A549 (cell line): ENCODE data around the gene CABP4.

Experiments
- CEBPB ChIP-seq, 2 experiments: fragments of >200 bp in 1 of 2; sonication (Bioruptor Twin) in 1 of 2; formaldehyde crosslinking in 1 of 2; IDR thresholded peaks; 2 replicates each; pipeline ENCODE4 v1.6.1; 2012 to 2016
- CHD2 ChIP-seq: fragments of 150-350 bp; IDR thresholded peaks from 2 replicates; pipeline ENCODE4 v1.6.1; 2014; ENCODE audit warnings: low read length; ENCODE audit not compliant: partially characterized antibody
- CTCF ChIP-seq: fragments of >200 bp; sonication (Bioruptor Twin); formaldehyde crosslinking; IDR thresholded peaks from 3 replicates; pipeline ENCODE4 v1.5.1; 2016
- EHMT2 ChIP-seq: fragments of 200-600 bp; sonication (generic); IDR thresholded peaks from 2 replicates; pipeline ENCODE4 v1.6.1; 2016; ENCODE audit warnings: antibody characterized with exemption, low read depth, mild to moderate bottlenecking, moderate library complexity
- HEYL ChIP-seq: fragments of 250-450 bp; sonication (Bioruptor Pico); IDR thresholded peaks from 2 replicates; pipeline ENCODE4 v1.8.0; 2021; ENCODE audit warnings: mild to moderate bottlenecking, moderate library complexity
- MAFK ChIP-seq: fragments of 450-650 bp; IDR thresholded peaks from 2 replicates; pipeline ENCODE4 v1.6.1; 2014; ENCODE audit not compliant: partially characterized antibody
- RNF2 ChIP-seq: fragments of 200-600 bp; sonication (generic); IDR thresholded peaks from 2 replicates; pipeline ENCODE4 v1.6.1; 2016; ENCODE audit warnings: low read depth, mild to moderate bottlenecking, antibody characterized with exemption, moderate library complexity, borderline replicate concordance
- SREBF2 ChIP-seq: fragments of 450-650 bp; IDR thresholded peaks from 2 replicates; pipeline ENCODE4 v1.6.1; 2014; ENCODE audit warnings: mild to moderate bottlenecking, moderate library complexity
- USF2 ChIP-seq: fragments of 450-650 bp; IDR thresholded peaks from 2 replicates; pipeline ENCODE4 v1.6.1; 2014; ENCODE audit warnings: antibody characterized with exemption

- no peak; the same call in 1 of the 2 replicates for TF ChIP-seq RNF2
- TF ChIP-seq CEBPB (IDR thresholded peaks at IDR 0.05), result no peak
- no peak for TF ChIP-seq CTCF
- no peak for TF ChIP-seq SREBF2
- peak; percentile 25 for TF ChIP-seq MAFK
- no peak for TF ChIP-seq EHMT2
- no peak for TF ChIP-seq CHD2
- no peak for TF ChIP-seq HEYL (CRISPR knock-in tag)
- no peak for TF ChIP-seq USF2
Measured at GRCh38 chr11:67463680-67464410, 8.7 kb downstream of the CABP4 start.
